GM19099 (cell line): ENCODE data around the gene CARD8.

Experiments used
- POLR2A ChIP-seq: IDR thresholded peaks from 3 replicates; pipeline ENCODE4 v1.6.1; 2011; ENCODE audit warnings: low read depth; ENCODE audit not compliant: insufficient read length; ENCODE audit errors: extremely low read depth

CARD8 gene

GRCh38 chr19:48274938-48275337 is 19.2 kb upstream of the CARD8 start:
- no peak for TF ChIP-seq POLR2A

- TF ChIP-seq POLR2A, result no peak
These were observed 18.5 kb upstream of the CARD8 start for GRCh38 chr19:48274173-48274572.

GRCh38 chr19:48271531-48272151 is 15.9 kb upstream of the CARD8 start:
- TF ChIP-seq POLR2A, result peak; percentile 64

- TF ChIP-seq POLR2A, result peak; percentile 34
These were observed 2.6 kb upstream of the CARD8 start for GRCh38 chr19:48258350-48258749.

GRCh38 chr19:48254529-48254970 is 1.2 kb downstream of the CARD8 start:
- no peak for TF ChIP-seq POLR2A

- TF ChIP-seq POLR2A, result no peak
These were observed 1.7 kb downstream of the CARD8 start for GRCh38 chr19:48253999-48254398.

GRCh38 chr19:48252609-48253008 is 3.1 kb downstream of the CARD8 start:
- no peak for TF ChIP-seq POLR2A

GRCh38 chr19:48250290-48251025 is 5.3 kb downstream of the CARD8 start:
- TF ChIP-seq POLR2A, result no peak

GRCh38 chr19:48249502-48250014 is 6.2 kb downstream of the CARD8 start:
- TF ChIP-seq POLR2A, result peak; percentile 68

- no peak for TF ChIP-seq POLR2A
These were observed 7.5 kb downstream of the CARD8 start for GRCh38 chr19:48248081-48248833.

GRCh38 chr19:48247212-48247611 is 8.5 kb downstream of the CARD8 start:
- TF ChIP-seq POLR2A, result no peak

GRCh38 chr19:48246101-48246500 is 9.6 kb downstream of the CARD8 start:
- TF ChIP-seq POLR2A, result no peak

GRCh38 chr19:48244281-48244680 is 11.4 kb downstream of the CARD8 start:
- no peak for TF ChIP-seq POLR2A

GRCh38 chr19:48239582-48240141 is 16.1 kb downstream of the CARD8 start:
- no peak for TF ChIP-seq POLR2A

- no peak for TF ChIP-seq POLR2A
These were observed 16.6 kb downstream of the CARD8 start for GRCh38 chr19:48239120-48239519.

GRCh38 chr19:48237057-48237456 is 18.7 kb downstream of the CARD8 start:
- no peak for TF ChIP-seq POLR2A

GRCh38 chr19:48230555-48231129 is 25.1 kb downstream of the CARD8 start:
- no peak for TF ChIP-seq POLR2A
